ENCODE results near the gene DDX42. TPM values are rescaled to one million over a fixed set of nuclear protein-coding genes. Genes with fewer than 3 reads are reported as not detected.

Gene DDX42
- total and polyA plus RNA-seq, 9 of the 15 experiments (the other 6 are each of a cell fraction or from before 2014, with no cell fraction given): 16.5 to 149 (median 87.6) TPM

- no peak for TF ChIP-seq SFPQ (IDR thresholded peaks at IDR 0.05; ENCODE audit: low read depth, low read length)
- TF ChIP-seq GTF3C2 (IDR thresholded peaks at IDR 0.05; ENCODE audit: borderline replicate concordance, extremely low read depth, insufficient read length): no peak
- no peak for TF ChIP-seq ARID3A (IDR thresholded peaks at IDR 0.05; ENCODE audit: borderline replicate concordance, low read depth, low read length)
- TF ChIP-seq HNRNPH1 (optimal IDR thresholded peaks at IDR 0.05; ENCODE audit: low read depth, low read length): no peak
- no peak for TF ChIP-seq RBM25 (IDR thresholded peaks at IDR 0.05; ENCODE audit: low read depth, low read length, severe bottlenecking)
Observed at GRCh38 chr17:63824362-63824761, 50.4 kb downstream of the DDX42 start (continued).
